Heart right ventricle (tissue), 16 donors: ENCODE results near the gene ADGRA3. TPM values are rescaled to one million over a fixed set of nuclear protein-coding genes. Genes with fewer than 3 reads are reported as not detected.
A peak's percentile ranks its signal among the peaks of the same experiment; 100 is the strongest.

Source experiments
- ATAC-seq, 8 donors: fragments of 200-7000 bp; cut with Tn5 transposase; one replicate each; pipeline ENCODE4 v1.9.1; 2020; ENCODE audit warnings: mild to moderate bottlenecking in 8 of 8, moderate library complexity in 8 of 8, moderate number of reproducible peaks in 1 of 8
- DNase-seq, 2 donors: peaks; one replicate each; pipeline ENCODE4 v3.0.0-alpha.2; 2020
- H3K27ac ChIP-seq, 10 donors: fragments of 200-600 bp; sonication (generic) in 2 of 10; one replicate each; pipeline versions ENCODE4 v1.5.0 to v1.8.0; 2020 to 2022; ENCODE audit warnings: mild to moderate bottlenecking in 3 of 10
- H3K27me3 ChIP-seq, 7 donors: fragments of 200-600 bp; one replicate each; pipeline ENCODE4 v1.8.0; 2021 to 2022; ENCODE audit warnings: mild to moderate bottlenecking in 2 of 7
- H3K36me3 ChIP-seq, 9 donors: fragments of 200-600 bp; sonication (generic) in 1 of 9; one replicate each; pipeline versions ENCODE4 v1.5.0 to v1.8.0; 2020 to 2022; ENCODE audit warnings: mild to moderate bottlenecking in 2 of 9
- H3K4me1 ChIP-seq, 9 donors: fragments of 200-600 bp; sonication (generic) in 1 of 9; one replicate each; pipeline versions ENCODE4 v1.5.0 to v1.8.0; 2020 to 2022; ENCODE audit warnings: mild to moderate bottlenecking in 4 of 9
- H3K4me3 ChIP-seq, 10 donors: fragments of 200-600 bp; sonication (generic) in 2 of 10; one replicate each; pipeline versions ENCODE4 v1.5.0 to v1.8.0; 2020 to 2022; ENCODE audit warnings: mild to moderate bottlenecking in 7 of 10, moderate library complexity in 2 of 10
- H3K9me3 ChIP-seq, 11 donors: fragments of 200-600 bp in 10 of 11; sonication (generic) in 2 of 11; one replicate each; pipeline versions ENCODE4 v1.5.0 to v1.8.0; 2013 to 2022; ENCODE audit warnings: mild to moderate bottlenecking in 2 of 11, control low read depth in 1 of 11, moderate library complexity in 1 of 11
- WGBS, 2 donors: extraction: QIAGEN DNeasy Blood & Tissue Kit; methylation state at CpG; one replicate each; pipeline ENCODE4 v1.1.7; 2013; ENCODE audit warnings: inconsistent platforms in 1 of 2; 5-methylcytosine and 5-hydroxymethylcytosine counted together
- intact Hi-C, 10 donors: fragments of 100-400 bp; cut with DNase I; formaldehyde crosslinking; loops; one replicate each; pipeline versions ENCODE4 v1.11.1 to v1.14.2; 2022
- polyA plus RNA-seq, 2 donors: library from polyadenylated mRNA; stranded (reverse); fragments of 200-250 nt; gene quantifications; one replicate each; pipeline ENCODE4 v1.2.3, GENCODE V29; 2013
- total RNA-seq, 10 donors: library from RNA; stranded (reverse); fragmentation: NEBNext Ultra II Directional in 3 of 10; extraction: Animal tissue kit (Norgen Biotek cat#: 25700) in 3 of 10; gene quantifications; one replicate each; pipeline versions ENCODE4 v1.2.1 to v1.2.4, GENCODE V29; 2021 to 2023
- TF ChIP-seq, protein P1 (sequence below), 9 donors: fragments of 200-600 bp; sonication (generic) in 2 of 9; IDR thresholded peaks; one replicate each; pipeline versions ENCODE4 v1.5.0 to v1.8.0; 2021 to 2022; ENCODE audit warnings: antibody characterized with exemption in 9 of 9, mild to moderate bottlenecking in 5 of 9, moderate library complexity in 1 of 9
- donor health status: Arrhythmogenic right ventricular cardiomyopathy.
- donor health status: ischemic (EF 13 %, LVEDD 7.1; RV severe dilation, severe dysfunction).
- donor health status: healthy with polysubstance abuse.
- donor health status: DM: no; HTN: yes; CAD: no.
- donor health status: DM: no; HTN: no; CAD: no.
- donor health status: ischemic (EF 25% LVEDD 6.9; RV normal size, moderate dysfunction).
- donor health status: ischemic (EF 25% LVEDD 5.7; RV mildly dilated, moderate dysfunction).
- donor health status: healthy.
- donor health status: DM: yes; HTN: yes; CAD: no.
- donor health status: Ischemic cardiomyopathy.
- donor health status: ischemic (EF 35%, LVEDD 5.7; RV mildly dilated, moderate dysfunction).
- donor health status: nonischemic (EF 11% LVEDD 7.7; RV severe dilation, severe dysfunction).
- donor health status: DM: yes; HTN: yes; CAD: no.
- donor health status: PGD.
- donor health status: ischemic (EF 29% LVEDD 5.4; RV normal size, mild dysfunction).
- donor health status: nonischemic (EF 23%, LVEDD 6.1; RV moderate dilation, normal function).

Gene ADGRA3
- total and polyA plus RNA-seq, 12 donors, result 4.9 to 29.5 (median 20.8) TPM

GRCh38 chr4:22430626-22431025 is 85.2 kb downstream of the ADGRA3 start:
- DNase-seq (no peak), ATAC-seq (no peak)
- H3K4me3 ChIP-seq, result no peak overlapping the region
- 64 to 92% methylated on average over 3 of the region's 3 CpGs for WGBS, 2 donors
- intact Hi-C loops, result no loop called here
- peaks cover 0 to 9% (median 0%) of the 10 kb centered on the region in 9 donors for H3K36me3 ChIP-seq
- H3K9me3 ChIP-seq, result no peaks in the 10 kb centered on the region
- H3K4me1 ChIP-seq, result peaks cover 0 to 4% (median 0%) of the 10 kb centered on the region in 9 donors
- TF ChIP-seq, protein P1, sequence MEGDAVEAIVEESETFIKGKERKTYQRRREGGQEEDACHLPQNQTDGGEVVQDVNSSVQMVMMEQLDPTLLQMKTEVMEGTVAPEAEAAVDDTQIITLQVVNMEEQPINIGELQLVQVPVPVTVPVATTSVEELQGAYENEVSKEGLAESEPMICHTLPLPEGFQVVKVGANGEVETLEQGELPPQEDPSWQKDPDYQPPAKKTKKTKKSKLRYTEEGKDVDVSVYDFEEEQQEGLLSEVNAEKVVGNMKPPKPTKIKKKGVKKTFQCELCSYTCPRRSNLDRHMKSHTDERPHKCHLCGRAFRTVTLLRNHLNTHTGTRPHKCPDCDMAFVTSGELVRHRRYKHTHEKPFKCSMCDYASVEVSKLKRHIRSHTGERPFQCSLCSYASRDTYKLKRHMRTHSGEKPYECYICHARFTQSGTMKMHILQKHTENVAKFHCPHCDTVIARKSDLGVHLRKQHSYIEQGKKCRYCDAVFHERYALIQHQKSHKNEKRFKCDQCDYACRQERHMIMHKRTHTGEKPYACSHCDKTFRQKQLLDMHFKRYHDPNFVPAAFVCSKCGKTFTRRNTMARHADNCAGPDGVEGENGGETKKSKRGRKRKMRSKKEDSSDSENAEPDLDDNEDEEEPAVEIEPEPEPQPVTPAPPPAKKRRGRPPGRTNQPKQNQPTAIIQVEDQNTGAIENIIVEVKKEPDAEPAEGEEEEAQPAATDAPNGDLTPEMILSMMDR (IDR thresholded peaks at IDR 0.05), result no peak
- no peak overlapping the region for H3K27ac ChIP-seq
- H3K27me3 ChIP-seq, result no peaks in the 10 kb centered on the region

GRCh38 chr4:22428441-22428840 is 87.4 kb downstream of the ADGRA3 start:
- Histone ChIP-seq H3K4me3 (no peak overlapping the region), H3K27ac (no peak overlapping the region), H3K9me3 (no peaks in the 10 kb centered on the region), H3K27me3 (no peaks in the 10 kb centered on the region), H3K4me1 (peaks cover 0 to 4% (median 0%) of the 10 kb centered on the region in 9 donors), H3K36me3 (peaks cover 0 to 9% (median 0%) of the 10 kb centered on the region in 9 donors)
- ATAC-seq (peak in 1 of 8 donors; percentile 58), DNase-seq (no peak)
- intact Hi-C loops, result no loop called here
- TF ChIP-seq, protein P1 (IDR thresholded peaks at IDR 0.05), result no peak
- WGBS, 2 donors, result 84 to 87% methylated on average over 4 of the region's 4 CpGs

DNA sequence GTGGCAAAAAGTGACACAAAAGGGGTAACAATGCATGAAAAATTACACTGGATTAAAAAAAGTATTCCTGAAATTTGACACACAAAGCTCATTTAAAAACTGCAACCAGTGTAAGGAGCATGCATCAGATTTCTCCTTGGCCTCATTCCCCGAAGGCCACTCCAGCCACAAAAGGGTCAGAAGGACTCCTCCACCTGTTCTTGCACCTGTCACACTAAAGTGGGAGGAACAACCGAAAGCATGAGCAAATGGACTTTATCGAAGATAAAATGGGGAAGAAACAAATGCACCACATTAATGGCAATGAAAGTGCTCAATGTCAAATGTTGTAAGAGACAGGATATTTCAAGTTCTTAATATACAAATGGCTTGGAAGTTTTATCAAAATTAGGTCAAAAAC is 88.2 kb downstream of the ADGRA3 start:
- no peak overlapping the region for H3K27ac ChIP-seq
- no peaks in the 10 kb centered on the region for H3K27me3 ChIP-seq
- H3K4me1 ChIP-seq, result peaks cover 0 to 4% (median 0%) of the 10 kb centered on the region in 9 donors
- H3K4me3 ChIP-seq, result no peak overlapping the region
- DNase-seq, result no peak
- TF ChIP-seq, protein P1 (IDR thresholded peaks at IDR 0.05), result no peak
- intact Hi-C loops, result no loop called here
- peaks cover 0 to 15% (median 0%) of the 10 kb centered on the region in 9 donors for H3K36me3 ChIP-seq
- ATAC-seq, result no peak
- no peaks in the 10 kb centered on the region for H3K9me3 ChIP-seq
- 53 to 77% methylated on average over 3 of the region's 3 CpGs for WGBS, 2 donors

- Histone ChIP-seq H3K36me3 (peaks cover 0 to 31% (median 0%) of the 10 kb centered on the region in 9 donors), H3K27me3 (no peaks in the 10 kb centered on the region), H3K4me1 (no peaks in the 10 kb centered on the region), H3K9me3 (no peaks in the 10 kb centered on the region), H3K4me3 (no peak overlapping the region), H3K27ac (no peak overlapping the region)
- DNase-seq (no peak), ATAC-seq (no peak)
- intact Hi-C loops, result no loop called here
- TF ChIP-seq, protein P1 (IDR thresholded peaks at IDR 0.05), result no peak
- WGBS, 2 donors, result 100% methylated on average over 1 of the region's 1 CpG
These were observed 95.6 kb downstream of the ADGRA3 start for GRCh38 chr4:22420291-22420690.
